Measurements from ENCODE around the gene PRL. TPM values are rescaled to one million over a fixed set of nuclear protein-coding genes. Genes with fewer than 3 reads are reported as not detected.

The PRL gene
- total RNA-seq, 1 experiment from 2014 or later, result not detected

GRCh38 chr6:22295145-22295544 lies 1.7 kb downstream of the PRL start (continued):
- no peak for TF ChIP-seq MXD4 (CRISPR knock-in tag; IDR thresholded peaks at IDR 0.05; ENCODE audit: borderline replicate concordance)
- no peak for TF ChIP-seq USF1 (CRISPR knock-in tag; IDR thresholded peaks at IDR 0.05)
- TF ChIP-seq ZNF416 (CRISPR knock-in tag; IDR thresholded peaks at IDR 0.05), result no peak
- no peak for TF ChIP-seq OVOL2 (CRISPR knock-in tag; IDR thresholded peaks at IDR 0.05; ENCODE audit: borderline replicate concordance)
- no peak for TF ChIP-seq TEAD1 (CRISPR knock-in tag; IDR thresholded peaks at IDR 0.05)
- no peak for TF ChIP-seq TEAD4 (CRISPR knock-in tag; IDR thresholded peaks at IDR 0.05)
- no peak for TF ChIP-seq IRF1 (CRISPR knock-in tag; IDR thresholded peaks at IDR 0.05)
- TF ChIP-seq TCF7 (CRISPR knock-in tag; IDR thresholded peaks at IDR 0.05; ENCODE audit: low read depth), result no peak

- H3K27me3 Mint-ChIP-seq (ENCODE audit: low read depth), result no peaks in the 10 kb centered on the region
- TF ChIP-seq SP1 (CRISPR knock-in tag; conservative IDR thresholded peaks at IDR 0.05) (no peak), FOXJ3 (CRISPR knock-in tag; IDR thresholded peaks at IDR 0.05; ENCODE audit: borderline replicate concordance) (no peak), NFE2L1 (CRISPR knock-in tag; IDR thresholded peaks at IDR 0.05) (no peak), USF1 (CRISPR knock-in tag; IDR thresholded peaks at IDR 0.05) (no peak), MYBL2 (CRISPR knock-in tag; IDR thresholded peaks at IDR 0.05) (no peak), CTCF (IDR thresholded peaks at IDR 0.05) (no peak), JUN (CRISPR knock-in tag; IDR thresholded peaks at IDR 0.05) (no peak), KAT7 (CRISPR knock-in tag; IDR thresholded peaks at IDR 0.05; ENCODE audit: borderline replicate concordance) (no peak), TEAD1 (CRISPR knock-in tag; IDR thresholded peaks at IDR 0.05) (no peak), MXD4 (CRISPR knock-in tag; IDR thresholded peaks at IDR 0.05; ENCODE audit: borderline replicate concordance) (no peak), TEAD4 (CRISPR knock-in tag; IDR thresholded peaks at IDR 0.05) (no peak)
- H3K9me3 Mint-ChIP-seq, result no peaks in the 10 kb centered on the region
- ChIA-PET CTCF (no interaction called here), POLR2A (no interaction called here)
- peaks cover 14% of the 10 kb centered on the region for H3K4me1 Mint-ChIP-seq
- no peaks in the 10 kb centered on the region for H3K36me3 Mint-ChIP-seq
- no peak overlapping the region for H3K4me3 Mint-ChIP-seq
- no peak overlapping the region for H3K27ac Mint-ChIP-seq
- DNase-seq (ENCODE audit: low spot score) (no peak), ATAC-seq (no peak)
These were observed 2.5 kb downstream of the PRL start for GRCh38 chr6:22294301-22294700.

GRCh38 chr6:22290045-22290444 lies 6.8 kb downstream of the PRL start:
- DNase-seq (ENCODE audit: low spot score), result no peak
- peak overlapping the region; percentile 36; the same call in 1 of the 2 replicates for H3K27ac Mint-ChIP-seq

GRCh38 chr6:22288721-22289120 lies 8.1 kb downstream of the PRL start:
- no peaks in the 10 kb centered on the region for H3K36me3 Mint-ChIP-seq
- POLR2A ChIA-PET, result no interaction called here
- H3K4me1 Mint-ChIP-seq, result peaks cover 15% of the 10 kb centered on the region
- H3K4me3 Mint-ChIP-seq, result no peak overlapping the region
- H3K27me3 Mint-ChIP-seq (ENCODE audit: low read depth), result no peaks in the 10 kb centered on the region
- no peak for ATAC-seq
- DNase-seq (ENCODE audit: low spot score), result no peak
- H3K9me3 Mint-ChIP-seq, result no peaks in the 10 kb centered on the region
- CTCF ChIA-PET, result no interaction called here
- no peak overlapping the region for H3K27ac Mint-ChIP-seq
- no peak for TF ChIP-seq ZBTB43 (CRISPR knock-in tag; IDR thresholded peaks at IDR 0.05)
- TF ChIP-seq E2F1 (CRISPR knock-in tag; IDR thresholded peaks at IDR 0.05), result no peak
- TF ChIP-seq RORB (CRISPR knock-in tag; IDR thresholded peaks at IDR 0.05), result no peak
- TF ChIP-seq ATF3 (CRISPR knock-in tag; conservative IDR thresholded peaks at IDR 0.05), result no peak
- TF ChIP-seq ZNF512 (CRISPR knock-in tag; IDR thresholded peaks at IDR 0.05; ENCODE audit: borderline replicate concordance), result no peak
- no peak for TF ChIP-seq ZNF317 (CRISPR knock-in tag; IDR thresholded peaks at IDR 0.05; ENCODE audit: borderline replicate concordance, low read depth)

More at GRCh38 chr6:22290045-22290444, 6.8 kb downstream of the PRL start:
- CTCF ChIA-PET, result no interaction called here
- POLR2A ChIA-PET, result no interaction called here
- no peaks in the 10 kb centered on the region for H3K27me3 Mint-ChIP-seq (ENCODE audit: low read depth)
- peaks cover 15% of the 10 kb centered on the region for H3K4me1 Mint-ChIP-seq
- TF ChIP-seq GTF2I (CRISPR knock-in tag; conservative IDR thresholded peaks at IDR 0.05) (no peak), RELA (CRISPR knock-in tag; IDR thresholded peaks at IDR 0.05; ENCODE audit: borderline replicate concordance) (no peak), TEAD4 (CRISPR knock-in tag; IDR thresholded peaks at IDR 0.05) (no peak)
- H3K4me3 Mint-ChIP-seq, result no peak overlapping the region
- no peaks in the 10 kb centered on the region for H3K9me3 Mint-ChIP-seq
- ATAC-seq, result peak; percentile 51
- no peaks in the 10 kb centered on the region for H3K36me3 Mint-ChIP-seq

Data from WTC11 (cell line).